H1 (cell line): ENCODE measurements around the gene GOLGA8S. TPM values are rescaled to one million over a fixed set of nuclear protein-coding genes. Genes with fewer than 3 reads are reported as not detected.
"Not testable (repeated sequence)": the region's sequence is repeated elsewhere in the genome, so short reads cannot be mapped to it uniquely, and the experiment has no call there.

ENCODE experiments used
- CTCF ChIA-PET: fragments of 300-600 bp; sonication (Branson Sonifier 250); formaldehyde crosslinking; loops from one replicate; lab custom pipeline; 2021; ENCODE audit not compliant: partially characterized antibody; lab: Charles Lee
- POLR2A ChIA-PET: fragments of 300-600 bp; sonication (Branson Sonifier 250); formaldehyde crosslinking; loops from one replicate; lab custom pipeline; 2021; ENCODE audit warnings: inconsistent platforms; ENCODE audit not compliant: partially characterized antibody; lab: Charles Lee
- DNase-seq, 2 experiments: peaks; one replicate each; pipeline versions ENCODE4 v3.0.0 to v3.0.0-alpha.2; 2010 to 2022; ENCODE audit warnings: low spot score in 2 of 2, low read depth in 1 of 2, mixed read lengths in 1 of 2
- FAIRE-seq: peaks from 2 replicates; lab custom pipeline; 2011; peaks lifted over from hg19 to GRCh38; lab: Jason Lieb, UNC
- H2AFZ ChIP-seq: 2 replicates; pipeline ENCODE4 v1.8.1; 2012; ENCODE audit warnings: low read length, inconsistent platforms
- H2AK5ac ChIP-seq: 2 replicates; pipeline ENCODE4 v1.6.1; 2013; ENCODE audit warnings: low read depth, low read length
- H2BK120ac ChIP-seq: replicated peaks from 2 replicates; pipeline ENCODE3; 2013; ENCODE audit warnings: low read depth, low read length, inconsistent platforms
- H2BK12ac ChIP-seq: 2 replicates; pipeline ENCODE4 v1.6.1; 2013; ENCODE audit warnings: low read depth, low read length
- H2BK15ac ChIP-seq: 2 replicates; pipeline ENCODE4 v1.6.1; 2013; ENCODE audit warnings: low read length
- H2BK20ac ChIP-seq: 2 replicates; pipeline ENCODE4 v1.6.1; 2013; ENCODE audit warnings: low read length
- H2BK5ac ChIP-seq: 2 replicates; pipeline ENCODE4 v1.6.1; 2013; ENCODE audit warnings: low read depth, low read length
- H3K14ac ChIP-seq: 2 replicates; pipeline ENCODE4 v1.6.1; 2013; ENCODE audit warnings: inconsistent platforms; ENCODE audit not compliant: insufficient read length
- H3K18ac ChIP-seq: 2 replicates; pipeline ENCODE4 v1.6.1; 2013; ENCODE audit warnings: low read length; ENCODE audit errors: extremely low read depth
- H3K23ac ChIP-seq: 2 replicates; pipeline ENCODE4 v1.6.1; 2013; ENCODE audit warnings: inconsistent platforms; ENCODE audit not compliant: insufficient read length
- H3K23me2 ChIP-seq: 2 replicates; pipeline ENCODE4 v1.6.1; 2013; ENCODE audit warnings: low read depth, low read length
- H3K27ac ChIP-seq: 2 replicates; pipeline ENCODE4 v1.6.1; 2011; ENCODE audit warnings: low read depth, low read length, inconsistent platforms
- H3K27me3 ChIP-seq, 4 experiments: replicated peaks in 1 of 4; 1 replicate in 1 of 4; 2 replicates in 3 of 4; pipeline versions ENCODE4 v1.6.1 to v1.8.1; 2011 to 2013; ENCODE audit warnings: low read length in 3 of 4, mild to moderate bottlenecking in 3 of 4, inconsistent platforms in 2 of 4, mixed read lengths in 2 of 4, moderate library complexity in 1 of 4; ENCODE audit not compliant: control insufficient read depth in 3 of 4, insufficient read depth in 3 of 4; ENCODE audit errors: extremely low read depth in 1 of 4
- H3K36me3 ChIP-seq, 4 experiments: 2 replicates each; pipeline versions ENCODE4 v1.6.1 to v1.8.1; 2011 to 2013; ENCODE audit warnings: mild to moderate bottlenecking in 4 of 4, low read length in 3 of 4, moderate library complexity in 2 of 4, control low read depth in 1 of 4, inconsistent platforms in 1 of 4; ENCODE audit not compliant: insufficient read depth in 4 of 4, control insufficient read depth in 2 of 4
- H3K4ac ChIP-seq: replicated peaks from 2 replicates; pipeline ENCODE3; 2013; ENCODE audit warnings: low read length, low read depth, mixed read lengths, inconsistent platforms; ENCODE audit not compliant: insufficient read length
- H3K4me1 ChIP-seq, 4 experiments: replicated peaks in 1 of 4; 1 replicate in 1 of 4; 2 replicates in 3 of 4; pipeline versions ENCODE4 v1.6.1 to v1.8.1; 2011 to 2013; ENCODE audit warnings: low read length in 3 of 4, inconsistent platforms in 2 of 4, mixed read lengths in 1 of 4; ENCODE audit not compliant: insufficient read depth in 4 of 4, control insufficient read depth in 3 of 4
- H3K4me2 ChIP-seq, 2 experiments: 2 replicates each; pipeline versions ENCODE4 v1.6.1 to v1.8.1; 2011 to 2013; ENCODE audit warnings: low read depth in 2 of 2, low read length in 2 of 2, control low read depth in 1 of 2, inconsistent platforms in 1 of 2, mild to moderate bottlenecking in 1 of 2; ENCODE audit not compliant: insufficient read depth in 1 of 2
- H3K4me3 ChIP-seq, 4 experiments: fragments of 200-600, 300-600 bp in 1 of 4; sonication (generic), shearing (Covaris generic), sonication (Bioruptor Twin) in 1 of 4; 2 replicates each; pipeline versions ENCODE4 v1.5.1 to v1.8.1; 2011 to 2016; ENCODE audit warnings: low read length in 4 of 4, low read depth in 3 of 4, control low read depth in 2 of 4, inconsistent platforms in 2 of 4, mild to moderate bottlenecking in 2 of 4, mixed read lengths in 1 of 4, moderate library complexity in 1 of 4; ENCODE audit not compliant: insufficient read depth in 2 of 4; ENCODE audit errors: extremely low read depth in 1 of 4
- H3K56ac ChIP-seq: replicated peaks from 2 replicates; pipeline ENCODE3; 2013; ENCODE audit warnings: low read depth, mild to moderate bottlenecking, mixed read lengths, low read length, inconsistent platforms; ENCODE audit not compliant: insufficient read length
- H3K79me1 ChIP-seq: 2 replicates; pipeline ENCODE4 v1.6.1; 2013; ENCODE audit warnings: low read depth, low read length, control low read depth
- H3K79me2 ChIP-seq, 2 experiments: 2 replicates each; pipeline versions ENCODE4 v1.6.1 to v1.8.1; 2012 to 2013; ENCODE audit warnings: low read length in 2 of 2, mild to moderate bottlenecking in 2 of 2, inconsistent platforms in 1 of 2; ENCODE audit not compliant: insufficient read depth in 2 of 2, control insufficient read depth in 1 of 2
- H3K9ac ChIP-seq, 4 experiments: replicated peaks in 1 of 4; 1 replicate in 1 of 4; 2 replicates in 3 of 4; pipeline versions ENCODE4 v1.6.1 to v1.8.1; 2011 to 2013; ENCODE audit warnings: low read depth in 3 of 4, low read length in 3 of 4, control low read depth in 2 of 4, mild to moderate bottlenecking in 2 of 4, moderate library complexity in 2 of 4, inconsistent platforms in 1 of 4; ENCODE audit errors: extremely low read depth in 1 of 4
- H3K9me3 ChIP-seq, 2 experiments: 2 replicates each; pipeline versions ENCODE4 v1.6.1 to v1.8.1; 2012 to 2013; ENCODE audit warnings: mild to moderate bottlenecking in 2 of 2, moderate library complexity in 2 of 2, control low read depth in 1 of 2, inconsistent platforms in 1 of 2, low read depth in 1 of 2, low read length in 1 of 2, mixed read lengths in 1 of 2; ENCODE audit not compliant: insufficient read depth in 2 of 2
- H4K20me1 ChIP-seq, 2 experiments: replicated peaks in 1 of 2; 2 replicates each; pipeline versions ENCODE3 to v1.8.1; 2011 to 2013; ENCODE audit warnings: inconsistent platforms in 2 of 2, low read length in 2 of 2, mild to moderate bottlenecking in 1 of 2; ENCODE audit not compliant: insufficient read depth in 2 of 2, control insufficient read depth in 1 of 2
- H4K5ac ChIP-seq: 2 replicates; pipeline ENCODE4 v1.6.1; 2013; ENCODE audit warnings: low read length, low read depth, mixed read lengths, inconsistent platforms; ENCODE audit not compliant: insufficient read length
- H4K8ac ChIP-seq: 2 replicates; pipeline ENCODE4 v1.8.0; 2013; ENCODE audit warnings: mild to moderate bottlenecking, moderate library complexity, low read length, inconsistent platforms; ENCODE audit not compliant: insufficient read depth; ENCODE audit errors: extremely low read depth
- H4K91ac ChIP-seq: replicated peaks from 2 replicates; pipeline ENCODE3; 2013; ENCODE audit warnings: low read length, mixed read lengths, inconsistent platforms; ENCODE audit not compliant: insufficient read length
- WGBS, 2 experiments: shearing (Covaris generic) in 1 of 2; methylation state at CpG; one replicate each; pipeline versions ENCODE4 v1.1.6 to v1.1.7; 2013 to 2015; ENCODE audit warnings: low lambda C conversion rate in 2 of 2, mixed read lengths in 2 of 2, inconsistent platforms in 1 of 2, low coverage in 1 of 2, missing lambda C conversion rate in 1 of 2; ENCODE audit not compliant: insufficient replicate concordance in 2 of 2, insufficient coverage in 1 of 2, insufficient read length in 1 of 2; ENCODE audit errors: extremely low coverage in 1 of 2, missing lambda C conversion rate in 1 of 2; 5-methylcytosine and 5-hydroxymethylcytosine counted together
- polyA plus RNA-seq, 7 experiments: library from polyadenylated mRNA; depleted of rRNA in 3 of 7; stranded (reverse) in 5 of 7; unstranded in 2 of 7; fragments of >200 nt in 5 of 7; fragments of 200-250 nt in 2 of 7; gene quantifications; 1 replicate in 5 of 7; 2 replicates in 1 of 7; 4 replicates in 1 of 7; pipeline versions ENCODE4 v1.2.1 to v1.2.3, GENCODE V29; 2011 to 2013; ENCODE audit warnings: missing spikeins in 2 of 7, mixed read lengths in 2 of 7
- total RNA-seq: library from RNA; stranded (reverse); fragmentation: NEBNext Ultra II Directional; extraction: Animal tissue kit (Norgen Biotek cat#: 25700); gene quantifications from 2 replicates; pipeline ENCODE4 v1.2.1, GENCODE V29; 2021

GOLGA8S gene
- total and polyA plus RNA-seq, 2 of the 8 experiments (the other 6 are each of a cell fraction or from before 2014, with no cell fraction given): 0.05 to 0.17 TPM

DNA sequence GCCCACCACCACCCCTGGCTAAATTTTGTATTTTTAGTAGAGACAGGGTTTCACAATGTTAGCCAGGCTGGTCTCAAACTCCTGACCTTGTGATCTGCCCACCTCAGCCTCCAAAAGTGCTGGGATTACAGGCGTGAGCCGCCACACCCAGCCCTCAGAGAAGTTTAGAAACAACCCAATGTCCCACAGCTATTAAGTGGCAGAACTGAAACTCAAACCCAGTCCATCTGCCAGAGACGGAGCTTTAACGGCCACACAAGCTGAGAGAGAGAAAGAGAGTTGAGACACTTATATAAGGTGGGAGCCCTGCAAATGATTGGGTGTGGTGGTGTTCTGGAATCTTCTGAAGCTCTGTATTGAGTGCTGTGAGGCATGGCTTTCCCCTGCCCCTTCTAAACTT lies 43.8 kb downstream of the GOLGA8S start:
- WGBS, 2 experiments: 97% methylated on average over 4 of the region's 4 CpGs; no CpG with 5 or more reads in 1 of the 2 experiments
- H2BK5ac ChIP-seq, CTCF ChIA-PET, H3K14ac ChIP-seq, H4K91ac ChIP-seq, H2AK5ac ChIP-seq, H3K27me3 ChIP-seq, H3K56ac ChIP-seq, POLR2A ChIA-PET, H3K27ac ChIP-seq, H4K20me1 ChIP-seq, H3K23ac ChIP-seq, H3K4ac ChIP-seq, H3K4me1 ChIP-seq, H2AFZ ChIP-seq, H3K9ac ChIP-seq, H2BK12ac ChIP-seq, H3K4me3 ChIP-seq, H4K5ac ChIP-seq, H2BK120ac ChIP-seq, H3K36me3 ChIP-seq, H3K79me1 ChIP-seq, H3K79me2 ChIP-seq, DNase-seq, H2BK15ac ChIP-seq, H2BK20ac ChIP-seq, H3K4me2 ChIP-seq, H3K23me2 ChIP-seq, H4K8ac ChIP-seq, H3K18ac ChIP-seq: not testable (repeated sequence)
- peak; percentile 69 for FAIRE-seq
- H3K9me3 ChIP-seq: peaks cover 8 to 29% of the 10 kb centered on the region in 2 experiments; a peak in 3 of 4 replicates

DNA sequence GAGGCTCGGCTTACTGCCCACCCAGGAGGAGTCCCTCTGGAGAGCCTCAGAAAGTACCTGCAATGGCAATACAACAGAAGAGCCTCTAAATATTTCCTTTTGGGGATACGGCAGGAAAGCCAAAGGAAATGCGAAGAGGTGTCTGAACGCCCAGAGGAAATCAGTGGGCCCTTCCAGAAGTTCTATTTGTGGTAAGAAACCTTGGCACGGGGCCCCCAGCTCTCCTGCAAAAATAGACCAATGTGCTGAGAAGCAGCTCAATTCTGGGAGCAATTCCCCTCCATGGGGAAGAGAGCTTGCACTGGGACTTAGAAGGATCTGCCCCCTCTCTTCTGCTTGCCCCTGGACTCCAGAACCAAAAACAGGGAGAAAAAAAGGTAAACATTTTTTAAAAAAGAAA lies 44.7 kb downstream of the GOLGA8S start:
- H3K14ac ChIP-seq, H3K4me1 ChIP-seq, H2AFZ ChIP-seq, H3K23me2 ChIP-seq, H3K18ac ChIP-seq, H2BK5ac ChIP-seq, H2BK15ac ChIP-seq, H4K20me1 ChIP-seq, POLR2A ChIA-PET, H3K36me3 ChIP-seq, FAIRE-seq, H3K79me2 ChIP-seq, H4K5ac ChIP-seq, H2BK20ac ChIP-seq, H3K9ac ChIP-seq, H3K4me3 ChIP-seq, H2AK5ac ChIP-seq, H3K27ac ChIP-seq, H3K4ac ChIP-seq, DNase-seq, H3K27me3 ChIP-seq, H3K56ac ChIP-seq, H3K23ac ChIP-seq, H4K91ac ChIP-seq, CTCF ChIA-PET, H3K4me2 ChIP-seq, H3K79me1 ChIP-seq, H4K8ac ChIP-seq, H2BK120ac ChIP-seq, H2BK12ac ChIP-seq: not testable (repeated sequence)
- H3K9me3 ChIP-seq: peaks cover 8 to 29% of the 10 kb centered on the region in 2 experiments; a peak in 3 of 4 replicates
- WGBS, 2 experiments: 93% methylated on average over 5 of the region's 5 CpGs; no CpG with 5 or more reads in 1 of the 2 experiments
